HG03469 (cell line): ENCODE results near the gene CEACAM21.
A peak's percentile ranks its signal among the peaks of the same experiment; 100 is the strongest.

ENCODE experiments used
- ATAC-seq: cut with Tn5 transposase; IDR thresholded peaks from one replicate; pipeline ENCODE4 v1.9.1; 2021; ENCODE audit warnings: mild to moderate bottlenecking, moderate library complexity, moderate number of reproducible peaks; ENCODE audit not compliant: unreplicated experiment

The CEACAM21 gene

GRCh38 chr19:41575998-41576397, at the start of gene CEACAM21:
TSS of gene CEACAM21 (plus strand) at chr19:41576166. CDS start at chr19:41576275, 109 bp downstream.
- ATAC-seq, result no peak

GRCh38 chr19:41527089-41527488, 48.9 kb upstream of the CEACAM21 start:
- no peak for ATAC-seq

- no peak for ATAC-seq
Observed at GRCh38 chr19:41528106-41528505, 47.9 kb upstream of the CEACAM21 start.

- no peak for ATAC-seq
Observed at GRCh38 chr19:41529484-41530183, 46.3 kb upstream of the CEACAM21 start.

GRCh38 chr19:41530184-41530534, 45.8 kb upstream of the CEACAM21 start:
- ATAC-seq, result no peak

GRCh38 chr19:41530761-41531301, 45.1 kb upstream of the CEACAM21 start:
- no peak for ATAC-seq

GRCh38 chr19:41531438-41532311, 44.3 kb upstream of the CEACAM21 start:
- no peak for ATAC-seq

- no peak for ATAC-seq
Observed at GRCh38 chr19:41532526-41532925, 43.4 kb upstream of the CEACAM21 start.

- no peak for ATAC-seq
Observed at GRCh38 chr19:41533671-41534215, 42.2 kb upstream of the CEACAM21 start.

- ATAC-seq, result peak; percentile 47
Observed at GRCh38 chr19:41535029-41535622, 40.8 kb upstream of the CEACAM21 start.

GRCh38 chr19:41537789-41538188, 38.2 kb upstream of the CEACAM21 start:
- ATAC-seq, result no peak

- no peak for ATAC-seq
Observed at GRCh38 chr19:41540041-41540695, 35.8 kb upstream of the CEACAM21 start.

GRCh38 chr19:41541990-41542584, 33.9 kb upstream of the CEACAM21 start:
- ATAC-seq, result no peak

GRCh38 chr19:41542622-41543021, 33.3 kb upstream of the CEACAM21 start:
- ATAC-seq, result no peak

GRCh38 chr19:41543582-41543981, 32.4 kb upstream of the CEACAM21 start:
- no peak for ATAC-seq

GRCh38 chr19:41545547-41545946, 30.4 kb upstream of the CEACAM21 start:
- ATAC-seq, result no peak

- no peak for ATAC-seq
Observed at GRCh38 chr19:41546386-41546789, 29.6 kb upstream of the CEACAM21 start.

- ATAC-seq, result no peak
Observed at GRCh38 chr19:41546961-41547360, 29.0 kb upstream of the CEACAM21 start.

GRCh38 chr19:41547569-41547968, 28.4 kb upstream of the CEACAM21 start:
- no peak for ATAC-seq

- ATAC-seq, result no peak
Observed at GRCh38 chr19:41548047-41548446, 27.9 kb upstream of the CEACAM21 start.
